Panc1 (cell line): ENCODE measurements around the gene DALRD3. TPM values are rescaled to one million over a fixed set of nuclear protein-coding genes. Genes with fewer than 3 reads are reported as not detected.

Experiments
- ATAC-seq: fragments of 200-7000 bp; cut with Tn5 transposase; 2 replicates; pipeline ENCODE4 v1.9.1; 2020; ENCODE audit warnings: mild to moderate bottlenecking, moderate library complexity
- BruUV-seq: library from RNA; stranded (reverse); fragments of 400-500 nt; replicated peaks from 2 replicates; lab custom pipeline; 2021; lab: Mats Ljungman, UMichigan
- CTCF ChIA-PET: fragments of 300-600 bp; sonication (Branson Sonifier 250); formaldehyde crosslinking; loops from one replicate; lab custom pipeline; 2022; ENCODE audit warnings: antibody characterized with exemption; lab: Charles Lee
- POLR2A ChIA-PET: fragments of 300-600 bp; sonication (Branson Sonifier 250); formaldehyde crosslinking; loops from one replicate; lab custom pipeline; 2022; ENCODE audit warnings: antibody characterized with exemption; lab: Charles Lee
- DNase-seq: peaks from one replicate; pipeline ENCODE4 v3.0.0-alpha.2; 2010; ENCODE audit warnings: low read depth, low spot score
- H3K27ac ChIP-seq: 2 replicates; pipeline ENCODE4 v1.5.1; 2011; ENCODE audit warnings: mild to moderate bottlenecking, low read length, inconsistent platforms
- H3K27me3 ChIP-seq: fragments of 200-500 bp; sonication (Bioruptor generic); 2 replicates; pipeline ENCODE4 v1.6.0; 2014; ENCODE audit warnings: low read length, inconsistent platforms; ENCODE audit not compliant: control insufficient read depth, insufficient read depth
- H3K36me3 ChIP-seq: fragments of 200-500 bp; sonication (Bioruptor generic); 2 replicates; pipeline ENCODE4 v1.5.1; 2014; ENCODE audit warnings: inconsistent platforms, mild to moderate bottlenecking, low read length, moderate library complexity; ENCODE audit not compliant: control insufficient read depth, insufficient read depth
- H3K4me1 ChIP-seq: 2 replicates; pipeline ENCODE4 v1.5.1; 2011; ENCODE audit warnings: inconsistent platforms, mild to moderate bottlenecking, low read length, moderate library complexity; ENCODE audit not compliant: control insufficient read depth, insufficient read depth
- H3K4me3 ChIP-seq, 2 experiments: 2 replicates each; pipeline ENCODE4 v1.5.1; 2011 to 2012; ENCODE audit warnings: low read depth in 2 of 2, low read length in 2 of 2, mild to moderate bottlenecking in 2 of 2, inconsistent platforms in 1 of 2, moderate library complexity in 1 of 2
- H3K9me3 ChIP-seq: fragments of 200-500 bp; sonication (Bioruptor generic); 2 replicates; pipeline ENCODE4 v1.5.1; 2014; ENCODE audit warnings: low read depth, mild to moderate bottlenecking, inconsistent platforms, low read length, moderate library complexity; ENCODE audit not compliant: control insufficient read depth, insufficient read depth
- CTCF ChIP-seq: fragments of 450-650 bp; IDR thresholded peaks from 2 replicates; pipeline ENCODE4 v1.5.1; 2017; ENCODE audit warnings: mild to moderate bottlenecking
- POLR2AphosphoS5 ChIP-seq: IDR thresholded peaks from 2 replicates; pipeline ENCODE4 v1.6.1; 2012; ENCODE audit warnings: mild to moderate bottlenecking, low read depth, low read length, moderate library complexity
- REST ChIP-seq, 2 experiments: IDR thresholded peaks; 2 replicates each; pipeline ENCODE4 v1.6.1; 2011 to 2012; ENCODE audit warnings: low read depth in 2 of 2, control low read depth in 1 of 2, low read length in 1 of 2, mild to moderate bottlenecking in 1 of 2, moderate library complexity in 1 of 2; ENCODE audit not compliant: insufficient read depth in 1 of 2
- SIN3A ChIP-seq: IDR thresholded peaks from 2 replicates; pipeline ENCODE4 v1.6.1; 2012; ENCODE audit warnings: low read depth, mild to moderate bottlenecking, low read length, moderate library complexity, borderline replicate concordance; ENCODE audit not compliant: insufficient read depth
- TCF7L2 ChIP-seq: IDR thresholded peaks from 2 replicates; pipeline ENCODE4 v1.6.1; 2011; ENCODE audit warnings: mild to moderate bottlenecking, low read depth, low read length, inconsistent platforms
- in situ Hi-C: cut with HindIII; loops from 2 replicates; pipeline ENCODE4 v1.10.0; 2016; ENCODE audit warnings: low sequenced_read_pairs, low pct_unique_long_range_greater_than_20kb
- intact Hi-C: fragments of 100-400 bp; cut with micrococcal nuclease; formaldehyde crosslinking; loops from one replicate; pipeline ENCODE4 v1.10.0; 2022; ENCODE audit not compliant: unreplicated experiment
- total RNA-seq: library from RNA; stranded (reverse); gene quantifications from one replicate; pipeline ENCODE4 v1.2.1, GENCODE V29; 2021; ENCODE audit not compliant: unreplicated experiment

The DALRD3 gene
- total RNA-seq, 1 experiment from 2014 or later = 22.5 TPM

DNA sequence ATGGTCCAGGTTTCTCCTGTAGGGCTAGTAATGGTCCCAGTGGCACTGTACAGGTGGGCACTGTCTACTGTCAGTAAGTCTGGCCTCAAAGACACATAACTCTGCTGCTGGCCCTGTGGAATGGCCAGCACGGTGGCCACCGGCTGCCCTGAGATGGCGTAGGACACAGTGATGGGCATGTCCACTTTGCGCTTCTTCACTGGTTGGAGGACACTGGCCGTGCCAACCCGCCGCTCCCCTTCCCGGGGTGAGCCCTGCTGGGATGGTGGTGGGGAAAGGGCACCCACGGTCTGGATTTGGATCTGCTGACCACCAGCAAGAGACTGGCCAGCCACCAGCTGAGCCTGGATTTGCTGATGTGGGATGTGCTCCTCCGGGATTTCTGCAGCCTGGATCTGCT is 38.9 kb upstream of the DALRD3 start:
- Histone ChIP-seq H3K4me1 (no peaks in the 10 kb centered on the region), H3K9me3 (no peaks in the 10 kb centered on the region), H3K36me3 (peaks cover 3% of the 10 kb centered on the region), H3K27me3 (no peaks in the 10 kb centered on the region), H3K4me3 (no peak overlapping the region), H3K27ac (no peak overlapping the region)
- TF ChIP-seq SIN3A = no peak
- CTCF ChIA-PET = no interaction called here
- DNase-seq (no peak), ATAC-seq (no peak)
- in situ Hi-C loops (no loop called here), intact Hi-C loops (no loop called here)
- no TSS peak for BruUV-seq
- POLR2A ChIA-PET = no interaction called here

GRCh38 chr3:49054344-49054862 is 36.0 kb upstream of the DALRD3 start:
- POLR2A ChIA-PET = no interaction called here
- DNase-seq (no peak), ATAC-seq (no peak)
- in situ Hi-C loops (no loop called here), intact Hi-C loops (no loop called here)
- no peaks in the 10 kb centered on the region for H3K27me3 ChIP-seq
- H3K4me1 ChIP-seq = no peaks in the 10 kb centered on the region
- no TSS peak for BruUV-seq
- TF ChIP-seq POLR2AphosphoS5 = no peak
- no peak for TF ChIP-seq SIN3A
- no peak for TF ChIP-seq REST (IDR thresholded peaks at IDR 0.05; ENCODE audit: insufficient read depth in 1 of 2, low read depth in 2 of 2, low read length in 1 of 2)
- TF ChIP-seq TCF7L2 = no peak
- no peak for TF ChIP-seq CTCF
- H3K27ac ChIP-seq = no peak overlapping the region
- H3K36me3 ChIP-seq = peaks cover 3% of the 10 kb centered on the region; the same call in 1 of the 2 replicates
- H3K9me3 ChIP-seq = no peaks in the 10 kb centered on the region
- H3K4me3 ChIP-seq = no peak overlapping the region
- CTCF ChIA-PET = no interaction called here

GRCh38 chr3:49053543-49053942 is 35.2 kb upstream of the DALRD3 start:
- intact Hi-C loops = no loop called here
- TF ChIP-seq TCF7L2 (no peak), POLR2AphosphoS5 (no peak)
- H3K4me3 ChIP-seq = no peak overlapping the region

More at GRCh38 chr3:49053543-49053942, 35.2 kb upstream of the DALRD3 start:
- Histone ChIP-seq H3K27ac (no peak overlapping the region), H3K27me3 (no peaks in the 10 kb centered on the region), H3K4me1 (no peaks in the 10 kb centered on the region), H3K9me3 (no peaks in the 10 kb centered on the region), H3K36me3 (peaks cover 3% of the 10 kb centered on the region; the same call in 1 of the 2 replicates)
- POLR2A ChIA-PET = no interaction called here
- DNase-seq (no peak), ATAC-seq (no peak)
- BruUV-seq = TSS peak; percentile 72
- in situ Hi-C loops = no loop called here
- CTCF ChIA-PET = no interaction called here
